HCT116 (cell line): Measurements from ENCODE around the gene STX10. TPM values are rescaled to one million over a fixed set of nuclear protein-coding genes. Genes with fewer than 3 reads are reported as not detected.

Experiments used
- ATAC-seq: fragments of 200-7000 bp; cut with Tn5 transposase; 2 replicates; pipeline ENCODE4 v1.9.1; 2020; ENCODE audit warnings: mild to moderate bottlenecking, moderate library complexity
- BruUV-seq: library from RNA; stranded (reverse); fragments of 400-500 nt; replicated peaks from 2 replicates; lab custom pipeline; 2021; lab: Mats Ljungman, UMichigan
- CTCF ChIA-PET: fragments of 300-600 bp; sonication (Branson Sonifier 250); formaldehyde crosslinking; loops from one replicate; lab custom pipeline; 2021; ENCODE audit warnings: antibody characterized with exemption; lab: Charles Lee
- POLR2A ChIA-PET: fragments of 300-600, 350-600 bp; sonication (Branson Sonifier 250); formaldehyde crosslinking; loops from one replicate; lab custom pipeline; 2021; ENCODE audit warnings: antibody characterized with exemption; lab: Charles Lee
- RAD21 ChIA-PET, 2 experiments: fragments of 300-600 bp; sonication (Branson Sonifier 250); formaldehyde crosslinking; loops; one replicate each; lab custom pipeline; 2023; ENCODE audit warnings: low total read pairs in 2 of 2; ENCODE audit not compliant: uncharacterized antibody in 2 of 2, unreplicated experiment in 2 of 2, low non-redundant PET in 1 of 2; lab: Charles Lee
- DNase-seq: peaks from one replicate; pipeline ENCODE4 v3.0.0-alpha.2; 2010; ENCODE audit warnings: low read depth, low spot score
- H2AFZ ChIP-seq: fragments of 200-600 bp; shearing (Covaris generic), sonication (generic); 2 replicates; pipeline ENCODE4 v1.6.1; 2017; ENCODE audit warnings: low read depth, mixed run types, mixed read lengths, antibody characterized with exemption, low read length; ENCODE audit not compliant: poor library complexity, severe bottlenecking
- H3K27ac ChIP-seq: 2 replicates; pipeline ENCODE4 v1.5.1; 2012; ENCODE audit warnings: low read depth, low read length
- H3K27me3 ChIP-seq: fragments of 200-600 bp; sonication (generic); 2 replicates; pipeline ENCODE4 v1.6.1; 2016; ENCODE audit warnings: mixed run types, low read length, mixed read lengths; ENCODE audit not compliant: insufficient read depth
- H3K36me3 ChIP-seq, 2 experiments: fragments of 200-500 bp in 1 of 2; fragments of 200-600 bp in 1 of 2; sonication (Bioruptor generic) in 1 of 2; sonication (generic) in 1 of 2; 2 replicates each; pipeline versions ENCODE4 v1.5.1 to v1.6.1; 2014 to 2016; ENCODE audit warnings: low read length in 2 of 2, inconsistent platforms in 1 of 2, mixed read lengths in 1 of 2, mixed run types in 1 of 2; ENCODE audit not compliant: insufficient read depth in 2 of 2, control insufficient read depth in 1 of 2
- H3K4me1 ChIP-seq, 2 experiments: fragments of 200-600 bp in 1 of 2; sonication (generic) in 1 of 2; 2 replicates each; pipeline versions ENCODE4 v1.5.1 to v1.6.1; 2012 to 2017; ENCODE audit warnings: low read length in 2 of 2, inconsistent platforms in 1 of 2, mild to moderate bottlenecking in 1 of 2, mixed read lengths in 1 of 2, mixed run types in 1 of 2, moderate library complexity in 1 of 2; ENCODE audit not compliant: insufficient read depth in 2 of 2, control insufficient read depth in 1 of 2
- H3K4me2 ChIP-seq: fragments of 200-600 bp; sonication (generic); 2 replicates; pipeline ENCODE4 v1.6.1; 2017; ENCODE audit warnings: mixed run types, low read length, mixed read lengths
- H3K4me3 ChIP-seq, 2 experiments: fragments of 200-600 bp in 1 of 2; sonication (generic) in 1 of 2; replicated peaks in 1 of 2; 2 replicates each; pipeline ENCODE4 v1.5.1; 2011 to 2016; ENCODE audit warnings: low read length in 2 of 2, control low read depth in 1 of 2, low read depth in 1 of 2, mild to moderate bottlenecking in 1 of 2, mixed read lengths in 1 of 2, mixed run types in 1 of 2
- H3K79me2 ChIP-seq: fragments of 200-600 bp; sonication (generic); 2 replicates; pipeline ENCODE4 v1.6.1; 2017; ENCODE audit warnings: mild to moderate bottlenecking, mixed run types, low read length, moderate library complexity, mixed read lengths; ENCODE audit not compliant: insufficient read depth
- H3K9ac ChIP-seq: fragments of 200-600 bp; sonication (generic); 2 replicates; pipeline ENCODE4 v1.6.1; 2016; ENCODE audit warnings: low read length, mixed read lengths
- H3K9me2 ChIP-seq: fragments of 200-600 bp; sonication (generic), shearing (Covaris generic); 2 replicates; pipeline ENCODE4 v1.6.1; 2017; ENCODE audit warnings: mixed run types, mild to moderate bottlenecking, moderate library complexity; ENCODE audit not compliant: insufficient read depth
- H3K9me3 ChIP-seq, 2 experiments: fragments of 200-500 bp in 1 of 2; fragments of 200-600 bp in 1 of 2; sonication (Bioruptor generic) in 1 of 2; sonication (generic) in 1 of 2; 2 replicates each; pipeline ENCODE4 v1.6.1; 2014 to 2017; ENCODE audit warnings: low read length in 2 of 2, mixed read lengths in 2 of 2, inconsistent platforms in 1 of 2, low read depth in 1 of 2, mild to moderate bottlenecking in 1 of 2, mixed run types in 1 of 2, moderate library complexity in 1 of 2; ENCODE audit not compliant: control insufficient read depth in 1 of 2, insufficient read depth in 1 of 2
- H4K20me1 ChIP-seq: fragments of 200-600 bp; sonication (generic), shearing (Covaris generic); 2 replicates; pipeline ENCODE4 v1.6.1; 2017; ENCODE audit warnings: mixed run types, mild to moderate bottlenecking, moderate library complexity; ENCODE audit not compliant: insufficient read depth
- EGR1 ChIP-seq: IDR thresholded peaks from 2 replicates; pipeline ENCODE4 v1.6.1; 2012; ENCODE audit warnings: low read depth
- ELF1 ChIP-seq: IDR thresholded peaks from 2 replicates; pipeline ENCODE4 v1.6.1; 2012; ENCODE audit warnings: low read depth, borderline replicate concordance
- JUND ChIP-seq: IDR thresholded peaks from 2 replicates; pipeline ENCODE4 v1.6.1; 2012
- REST ChIP-seq: IDR thresholded peaks from 2 replicates; pipeline ENCODE4 v1.6.1; 2012; ENCODE audit warnings: low read depth
- SRF ChIP-seq: IDR thresholded peaks from 2 replicates; pipeline ENCODE4 v1.6.1; 2012; ENCODE audit warnings: low read depth
- TCF7L2 ChIP-seq: IDR thresholded peaks from 2 replicates; pipeline ENCODE4 v1.7.0; 2011; ENCODE audit warnings: borderline replicate concordance, inconsistent platforms; ENCODE audit not compliant: insufficient read depth, insufficient read length; ENCODE audit errors: extremely low read depth
- YY1 ChIP-seq: IDR thresholded peaks from 2 replicates; pipeline ENCODE4 v1.6.1; 2011; ENCODE audit warnings: low read length, low read depth, moderate library complexity, mild to moderate bottlenecking; ENCODE audit not compliant: insufficient replicate concordance; ENCODE audit errors: extremely low read depth
- ZBTB33 ChIP-seq: IDR thresholded peaks from 2 replicates; pipeline ENCODE4 v1.6.1; 2011; ENCODE audit warnings: mild to moderate bottlenecking, low read length, moderate library complexity; ENCODE audit not compliant: insufficient replicate concordance; ENCODE audit errors: extremely low read depth
- ZFX ChIP-seq: fragments of 450-650 bp; IDR thresholded peaks from 2 replicates; pipeline ENCODE4 v1.6.1; 2017
- intact Hi-C: fragments of 100-400 bp; cut with micrococcal nuclease; formaldehyde crosslinking; loops from 2 replicates; pipeline ENCODE4 v1.10.0; 2022
- total RNA-seq: library from RNA; stranded (reverse); gene quantifications from one replicate; pipeline ENCODE4 v1.2.1, GENCODE V29; 2021; ENCODE audit not compliant: unreplicated experiment

Gene STX10
- total RNA-seq, 1 experiment from 2014 or later, result 149 TPM

- TF ChIP-seq ZBTB33 (no peak), ZFX (no peak), SRF (no peak), REST (no peak), EGR1 (no peak), YY1 (no peak), ELF1 (no peak), JUND (no peak), TCF7L2 (no peak)
- Histone ChIP-seq H4K20me1 (no peaks in the 10 kb centered on the region), H3K4me3 (no peak overlapping the region), H3K4me1 (peaks cover 18 to 27% of the 10 kb centered on the region in 2 experiments), H2AFZ (no peak overlapping the region), H3K9me3 (no peaks in the 10 kb centered on the region), H3K27ac (no peak overlapping the region), H3K9ac (no peak overlapping the region), H3K36me3 (no peaks in the 10 kb centered on the region), H3K27me3 (no peaks in the 10 kb centered on the region), H3K79me2 (no peaks in the 10 kb centered on the region), H3K4me2 (no peak overlapping the region), H3K9me2 (no peaks in the 10 kb centered on the region)
- no peak for DNase-seq
- intact Hi-C loops, result no loop called here
- ChIA-PET CTCF (no interaction called here), RAD21 (interaction anchor here in 1 of 2 experiments (0.7 kb wide), 1 partner anchor 75 kb away, joined by 3 read pairs; no protein-coding TSS in a partner anchor), POLR2A (no interaction called here)
- no TSS peak for BruUV-seq
- no peak for ATAC-seq
Measured at GRCh38 chr19:13198634-13199033, 48.5 kb upstream of the STX10 start.
